K562 (cell line): ENCODE results near the gene SLC29A2. TPM values are rescaled to one million over a fixed set of nuclear protein-coding genes. Genes with fewer than 3 reads are reported as not detected.

Source experiments
- E2F3 ChIP-seq: fragments of 250-450 bp; sonication (Bioruptor Pico); IDR thresholded peaks from 2 replicates; pipeline ENCODE4 v1.4.0; 2020; ENCODE audit warnings: mild to moderate bottlenecking
- LEF1 ChIP-seq: fragments of 450-650 bp; IDR thresholded peaks from 2 replicates; pipeline ENCODE4 v1.6.1; 2016; ENCODE audit warnings: mild to moderate bottlenecking
- MAFF ChIP-seq: IDR thresholded peaks from 2 replicates; pipeline ENCODE4 v1.6.1; 2012; ENCODE audit warnings: low read length, improper control_type of control experiment
- MTA1 ChIP-seq: fragments of 450-650 bp; IDR thresholded peaks from 2 replicates; pipeline ENCODE4 v1.6.1; 2017; ENCODE audit warnings: borderline replicate concordance
- POLR2G ChIP-seq: fragments of 200-400 bp; formaldehyde crosslinking; IDR thresholded peaks from 2 replicates; pipeline ENCODE4 v1.6.1; 2017; ENCODE audit warnings: low read depth, mild to moderate bottlenecking, antibody characterized with exemption, low read length, moderate library complexity
- RAD51 ChIP-seq: fragments of 450-650 bp; IDR thresholded peaks from 2 replicates; pipeline ENCODE4 v1.7.1; 2016; ENCODE audit warnings: low read depth, mild to moderate bottlenecking, borderline replicate concordance
- SIN3A ChIP-seq, 2 experiments: fragments of 150-350 bp in 1 of 2; IDR thresholded peaks; 2 replicates each; pipeline ENCODE4 v1.6.1; 2011 to 2016; ENCODE audit warnings: borderline replicate concordance in 2 of 2, low read depth in 2 of 2, low read length in 2 of 2, mild to moderate bottlenecking in 2 of 2, moderate library complexity in 2 of 2; ENCODE audit not compliant: control insufficient read depth in 1 of 2
- SMC3 ChIP-seq: conservative IDR thresholded peaks from 2 replicates; pipeline ENCODE4 v1.6.1; 2011; ENCODE audit warnings: low read depth, low read length, improper control_type of control experiment; ENCODE audit not compliant: insufficient read depth
- TAL1 ChIP-seq: fragments of 450-650 bp; IDR thresholded peaks from 2 replicates; pipeline ENCODE4 v1.6.1; 2016; ENCODE audit warnings: mild to moderate bottlenecking
- TCF3 ChIP-seq: sonication (generic); formaldehyde crosslinking; IDR thresholded peaks from 2 replicates; pipeline ENCODE4 v1.4.0; 2020; ENCODE audit warnings: mild to moderate bottlenecking, missing genetic modification reagents
- TCFL5 ChIP-seq: fragments of 250-450 bp; sonication (Bioruptor Pico); conservative IDR thresholded peaks from 2 replicates; pipeline ENCODE4 v1.6.1; 2021; ENCODE audit warnings: mild to moderate bottlenecking, moderate library complexity, matching md5 sums
- TGIF2 ChIP-seq: sonication (generic); formaldehyde crosslinking; IDR thresholded peaks from 2 replicates; pipeline ENCODE4 v1.8.1; 2022; ENCODE audit warnings: mild to moderate bottlenecking, missing genetic modification reagents, moderate library complexity
- ZBTB7A ChIP-seq: IDR thresholded peaks from 2 replicates; pipeline ENCODE4 v1.6.1; 2011; ENCODE audit warnings: low read depth, mild to moderate bottlenecking, low read length, moderate library complexity, borderline replicate concordance; ENCODE audit not compliant: control insufficient read depth
- ZNF584 ChIP-seq: fragments of 200-800 bp; sonication (Bioruptor generic); IDR thresholded peaks from 2 replicates; pipeline ENCODE4 v1.6.1; 2016; ENCODE audit warnings: low read depth, mild to moderate bottlenecking, missing genetic modification characterization, missing compliant biosample characterization
- polyA plus RNA-seq, 8 experiments: library from polyadenylated mRNA; depleted of rRNA in 4 of 8; stranded (reverse) in 5 of 8; unstranded in 3 of 8; fragments of >200 nt; fragmentation: Nextera tagmentation in 2 of 8; fragmentation: Illumina TruSeq in 1 of 8; extraction: Ambion mirVana in 2 of 8; extraction: Trizol in 1 of 8; gene quantifications; 2 replicates each; pipeline versions ENCODE4 v1.2.1 to v1.2.3, GENCODE V29; 2011 to 2014; ENCODE audit warnings: inconsistent platforms in 1 of 8, missing spikeins in 1 of 8
- total RNA-seq, 7 experiments: library from RNA; depleted of rRNA in 6 of 7; stranded (reverse); fragments of >200 nt in 6 of 7; fragmentation: Illumina TruSeq in 2 of 7; extraction: Trizol in 2 of 7; gene quantifications; 2 replicates each; pipeline versions ENCODE4 v1.2.1 to v1.2.3, GENCODE V29; 2011 to 2021; ENCODE audit warnings: low replicate concordance in 1 of 7
- TF ChIP-seq, protein P1 (sequence below), 3 experiments: fragments of 200-800 bp in 1 of 3; sonication (Bioruptor generic) in 1 of 3; sonication (generic) in 1 of 3; formaldehyde crosslinking in 1 of 3; IDR thresholded peaks; 2 replicates each; pipeline versions ENCODE4 v1.6.1 to v1.8.0; 2016 to 2022; ENCODE audit warnings: mild to moderate bottlenecking in 2 of 3, missing compliant biosample characterization in 2 of 3, missing genetic modification characterization in 2 of 3, missing genetic modification reagents in 1 of 3
- TF ChIP-seq, protein P2 (sequence below), 3 experiments: IDR thresholded peaks in 2 of 3; conservative IDR thresholded peaks in 1 of 3; 2 replicates each; pipeline ENCODE4 v1.5.1; 2011 to 2012; ENCODE audit warnings: low read length in 3 of 3, mild to moderate bottlenecking in 3 of 3, control low read depth in 2 of 3, improper control_type of control experiment in 1 of 3, inconsistent platforms in 1 of 3, low read depth in 1 of 3, mixed read lengths in 1 of 3, moderate library complexity in 1 of 3; ENCODE audit not compliant: insufficient read depth in 2 of 3
- TF ChIP-seq, protein P3 (sequence below): sonication (generic); formaldehyde crosslinking; IDR thresholded peaks from 2 replicates; pipeline ENCODE4 v1.8.1; 2023; ENCODE audit warnings: mild to moderate bottlenecking, missing genetic modification reagents, moderate library complexity

SLC29A2 gene
- total and polyA plus RNA-seq, 9 of the 15 experiments (the other 6 are each of a cell fraction or from before 2014, with no cell fraction given): 2.4 to 48.6 (median 14.2) TPM

DNA sequence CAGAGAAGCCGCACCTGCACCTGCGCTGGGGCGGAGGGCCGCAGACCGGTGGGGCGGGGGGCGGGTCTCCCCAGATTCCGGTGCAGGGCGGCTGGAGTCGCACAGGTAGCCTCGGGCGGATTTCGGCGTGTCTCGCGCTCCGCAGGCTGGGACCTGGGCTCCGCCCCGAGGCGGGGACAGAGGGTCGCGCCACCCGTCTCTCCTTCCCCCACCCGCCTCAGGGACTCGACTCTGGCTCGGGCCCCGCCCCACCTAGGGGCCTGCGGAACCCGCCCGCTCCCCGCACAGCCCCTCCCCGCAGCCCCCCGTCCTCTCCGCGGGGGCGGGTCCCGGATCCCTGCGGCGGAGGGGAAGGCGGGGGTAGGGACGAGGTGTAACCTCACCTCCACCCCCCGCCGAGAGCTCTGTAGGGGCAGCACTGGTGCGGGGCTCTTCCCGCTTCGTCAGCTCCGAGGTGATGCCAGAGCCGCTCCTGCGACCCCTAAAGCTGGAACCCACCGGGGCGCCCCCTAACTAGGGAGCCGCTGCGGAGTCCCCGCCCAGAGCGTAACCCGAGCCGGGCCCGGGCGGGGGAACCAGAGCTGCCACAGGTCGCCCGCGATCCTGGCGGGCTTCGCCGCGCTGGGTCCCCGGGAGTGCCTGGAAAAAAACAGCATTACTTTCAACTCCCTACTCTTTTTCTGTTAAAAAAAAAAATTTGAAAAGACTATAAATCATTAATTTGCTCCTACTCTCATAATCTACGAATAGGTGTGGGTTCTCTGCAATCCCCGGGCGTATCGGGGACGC is at the start of gene SLC29A2 (continued):
- TF ChIP-seq, protein P1, sequence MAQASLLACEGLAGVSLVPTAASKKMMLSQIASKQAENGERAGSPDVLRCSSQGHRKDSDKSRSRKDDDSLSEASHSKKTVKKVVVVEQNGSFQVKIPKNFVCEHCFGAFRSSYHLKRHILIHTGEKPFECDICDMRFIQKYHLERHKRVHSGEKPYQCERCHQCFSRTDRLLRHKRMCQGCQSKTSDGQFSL (CRISPR knock-in tag; IDR thresholded peaks at IDR 0.05): no peak; the same call in 1 of the 2 replicates
- TF ChIP-seq, protein P1 (tag; IDR thresholded peaks at IDR 0.05): no peak
- TF ChIP-seq SIN3A (IDR thresholded peaks at IDR 0.05; ENCODE audit: borderline replicate concordance in 2 of 2, control insufficient read depth in 1 of 2, low read depth in 2 of 2, low read length in 2 of 2) (peak in 1 of 2 experiments; percentile 51; a peak in 1 of 4 replicates), LEF1 (0 out of 2 replicates have a peak, but pooled peaks have one; percentile 30), MTA1 (0 out of 2 replicates have a peak, but pooled peaks have one; percentile 6), ZNF584 (CRISPR knock-in tag) (no peak; the same call in 1 of the 2 replicates), TGIF2 (CRISPR knock-in tag) (no peak), MAFF (no peak), RAD51 (no peak), SMC3 (no peak), ZBTB7A (peak; percentile 96), TCF3 (CRISPR knock-in tag) (0 out of 2 replicates have a peak, but pooled peaks have one; percentile 8), POLR2G (peak; percentile 86), E2F3 (CRISPR knock-in tag) (0 out of 2 replicates have a peak, but pooled peaks have one; percentile 38), TAL1 (no peak), TCFL5 (CRISPR knock-in tag) (no peak)
- TF ChIP-seq, protein P2, sequence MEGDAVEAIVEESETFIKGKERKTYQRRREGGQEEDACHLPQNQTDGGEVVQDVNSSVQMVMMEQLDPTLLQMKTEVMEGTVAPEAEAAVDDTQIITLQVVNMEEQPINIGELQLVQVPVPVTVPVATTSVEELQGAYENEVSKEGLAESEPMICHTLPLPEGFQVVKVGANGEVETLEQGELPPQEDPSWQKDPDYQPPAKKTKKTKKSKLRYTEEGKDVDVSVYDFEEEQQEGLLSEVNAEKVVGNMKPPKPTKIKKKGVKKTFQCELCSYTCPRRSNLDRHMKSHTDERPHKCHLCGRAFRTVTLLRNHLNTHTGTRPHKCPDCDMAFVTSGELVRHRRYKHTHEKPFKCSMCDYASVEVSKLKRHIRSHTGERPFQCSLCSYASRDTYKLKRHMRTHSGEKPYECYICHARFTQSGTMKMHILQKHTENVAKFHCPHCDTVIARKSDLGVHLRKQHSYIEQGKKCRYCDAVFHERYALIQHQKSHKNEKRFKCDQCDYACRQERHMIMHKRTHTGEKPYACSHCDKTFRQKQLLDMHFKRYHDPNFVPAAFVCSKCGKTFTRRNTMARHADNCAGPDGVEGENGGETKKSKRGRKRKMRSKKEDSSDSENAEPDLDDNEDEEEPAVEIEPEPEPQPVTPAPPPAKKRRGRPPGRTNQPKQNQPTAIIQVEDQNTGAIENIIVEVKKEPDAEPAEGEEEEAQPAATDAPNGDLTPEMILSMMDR (IDR thresholded peaks at IDR 0.05 in 2 of 3, conservative IDR thresholded peaks at IDR 0.05 in 1 of 3; ENCODE audit: insufficient read depth in 2 of 3, low read depth in 1 of 3, low read length in 3 of 3): no peak
- TF ChIP-seq, protein P3, sequence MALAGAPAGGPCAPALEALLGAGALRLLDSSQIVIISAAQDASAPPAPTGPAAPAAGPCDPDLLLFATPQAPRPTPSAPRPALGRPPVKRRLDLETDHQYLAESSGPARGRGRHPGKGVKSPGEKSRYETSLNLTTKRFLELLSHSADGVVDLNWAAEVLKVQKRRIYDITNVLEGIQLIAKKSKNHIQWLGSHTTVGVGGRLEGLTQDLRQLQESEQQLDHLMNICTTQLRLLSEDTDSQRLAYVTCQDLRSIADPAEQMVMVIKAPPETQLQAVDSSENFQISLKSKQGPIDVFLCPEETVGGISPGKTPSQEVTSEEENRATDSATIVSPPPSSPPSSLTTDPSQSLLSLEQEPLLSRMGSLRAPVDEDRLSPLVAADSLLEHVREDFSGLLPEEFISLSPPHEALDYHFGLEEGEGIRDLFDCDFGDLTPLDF (CRISPR knock-in tag): no peak
